GM12878 (cell line): ENCODE results near the gene ISOC2. TPM values are rescaled to one million over a fixed set of nuclear protein-coding genes. Genes with fewer than 3 reads are reported as not detected.

ENCODE experiments used
- CBX5 ChIP-seq: sonication (generic); IDR thresholded peaks from 2 replicates; pipeline ENCODE4 v1.6.1; 2016; ENCODE audit warnings: low read depth, moderate library complexity, mild to moderate bottlenecking, inconsistent platforms
- HDGF ChIP-seq: fragments of 450-650 bp; IDR thresholded peaks from 2 replicates; pipeline ENCODE4 v1.6.1; 2016; ENCODE audit warnings: antibody characterized with exemption
- NFIC ChIP-seq: IDR thresholded peaks from 2 replicates; pipeline ENCODE4 v1.6.1; 2012; ENCODE audit warnings: low read depth, mild to moderate bottlenecking, inconsistent platforms, low read length, moderate library complexity
- PAX5 ChIP-seq: IDR thresholded peaks from 2 replicates; pipeline ENCODE4 v1.6.1; 2011; ENCODE audit warnings: low read depth, low read length, borderline replicate concordance
- SREBF2 ChIP-seq: IDR thresholded peaks from 2 replicates; pipeline ENCODE4 v1.6.1; 2012; ENCODE audit warnings: mild to moderate bottlenecking, low read length
- TCF7 ChIP-seq: IDR thresholded peaks from 2 replicates; pipeline ENCODE4 v1.6.1; 2014; ENCODE audit warnings: antibody characterized with exemption, borderline replicate concordance
- ZNF207 ChIP-seq: fragments of 450-650 bp; IDR thresholded peaks from 2 replicates; pipeline ENCODE4 v1.6.1; 2014; ENCODE audit warnings: antibody characterized with exemption, mild to moderate bottlenecking, borderline replicate concordance
- ZNF24 ChIP-seq: fragments of 450-650 bp; IDR thresholded peaks from 2 replicates; pipeline ENCODE4 v1.6.1; 2017; ENCODE audit warnings: antibody characterized with exemption, mild to moderate bottlenecking
- polyA plus RNA-seq, 11 experiments: library from polyadenylated mRNA; depleted of rRNA in 4 of 11; unstranded in 6 of 11; stranded (reverse) in 5 of 11; fragments of >200 nt; fragmentation: Nextera tagmentation in 4 of 11; fragmentation: Illumina TruSeq in 1 of 11; extraction: Ambion mirVana in 4 of 11; extraction: Trizol in 1 of 11; gene quantifications; 1 replicate in 1 of 11; 2 replicates in 10 of 11; pipeline versions ENCODE4 v1.2.1 to v1.2.3, GENCODE V29; 2011 to 2016; ENCODE audit warnings: inconsistent platforms in 2 of 11, missing spikeins in 2 of 11, low read depth in 1 of 11
- total RNA-seq, 4 experiments: library from RNA; depleted of rRNA in 3 of 4; stranded (reverse); fragments of >200 nt in 3 of 4; fragmentation: Illumina TruSeq in 1 of 4; extraction: Trizol in 1 of 4; gene quantifications; 2 replicates each; pipeline versions ENCODE4 v1.2.1 to v1.2.3, GENCODE V29; 2013 to 2021
- TF ChIP-seq, protein P1 (sequence below): IDR thresholded peaks from 2 replicates; pipeline ENCODE4 v1.6.1; 2011; ENCODE audit warnings: low read depth, mild to moderate bottlenecking, low read length, moderate library complexity, borderline replicate concordance; ENCODE audit errors: extremely low read depth
- TF ChIP-seq, protein P2 (sequence below): fragments of 450-650 bp; IDR thresholded peaks from 2 replicates; pipeline ENCODE4 v1.6.1; 2018; ENCODE audit warnings: borderline replicate concordance, mild to moderate bottlenecking; ENCODE audit not compliant: partially characterized antibody
- TF ChIP-seq, protein P3 (sequence below): fragments of 450-650 bp; formaldehyde crosslinking; IDR thresholded peaks from 2 replicates; pipeline ENCODE4 v1.5.0; 2022; ENCODE audit warnings: mild to moderate bottlenecking, missing genetic modification characterization
- TF ChIP-seq, protein P4 (sequence below): fragments of 450-650 bp; IDR thresholded peaks from 2 replicates; pipeline ENCODE4 v1.6.1; 2017; ENCODE audit warnings: mild to moderate bottlenecking, moderate library complexity
- TF ChIP-seq, protein P5 (sequence below): IDR thresholded peaks from 2 replicates; pipeline ENCODE4 v1.6.1; 2012; ENCODE audit warnings: mild to moderate bottlenecking, low read depth, low read length

The ISOC2 gene
- total and polyA plus RNA-seq, 10 of the 15 experiments (the other 5 are each of a cell fraction or from before 2014, with no cell fraction given) = 0.72 to 238 (median 56.9) TPM

DNA sequence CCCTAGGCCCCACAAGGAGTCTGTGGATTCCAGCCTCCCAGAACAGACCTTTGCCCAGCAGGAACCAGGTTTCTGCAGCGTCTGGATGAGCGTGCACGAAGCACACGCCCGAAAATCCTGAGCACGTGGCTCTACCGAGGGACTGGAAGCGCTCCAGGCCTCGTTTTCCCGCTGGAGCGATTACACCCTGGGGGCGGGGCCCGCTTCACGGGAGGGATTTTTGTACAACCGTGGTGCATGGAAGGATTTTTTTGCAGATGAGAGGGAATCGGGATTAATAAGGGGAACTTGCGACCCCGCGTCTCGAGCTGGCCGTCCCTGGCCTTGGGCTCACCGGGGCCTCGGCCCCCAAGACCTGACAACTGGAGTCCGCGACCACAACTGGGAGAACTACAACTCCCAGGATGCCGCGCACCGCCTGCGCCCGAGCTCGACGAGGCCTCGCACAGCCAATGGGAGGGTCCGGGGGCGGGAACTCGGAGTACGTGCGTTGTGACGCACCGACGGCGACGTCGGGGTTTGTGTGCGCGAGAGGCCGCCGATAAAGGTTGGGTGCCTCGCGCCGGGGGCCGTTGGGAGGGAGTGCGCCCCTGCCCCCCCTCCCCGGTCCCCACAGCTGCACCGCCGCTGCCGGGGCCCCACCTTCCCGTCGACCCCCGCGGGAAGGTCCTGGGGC lies 14.8 kb upstream of the ISOC2 start, which contains the start of gene ZNF628 (continued):
- TF ChIP-seq, protein P1, sequence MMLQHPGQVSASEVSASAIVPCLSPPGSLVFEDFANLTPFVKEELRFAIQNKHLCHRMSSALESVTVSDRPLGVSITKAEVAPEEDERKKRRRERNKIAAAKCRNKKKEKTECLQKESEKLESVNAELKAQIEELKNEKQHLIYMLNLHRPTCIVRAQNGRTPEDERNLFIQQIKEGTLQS = 0 out of 2 replicates have a peak, but pooled peaks have one; percentile 26
- TF ChIP-seq, protein P2, sequence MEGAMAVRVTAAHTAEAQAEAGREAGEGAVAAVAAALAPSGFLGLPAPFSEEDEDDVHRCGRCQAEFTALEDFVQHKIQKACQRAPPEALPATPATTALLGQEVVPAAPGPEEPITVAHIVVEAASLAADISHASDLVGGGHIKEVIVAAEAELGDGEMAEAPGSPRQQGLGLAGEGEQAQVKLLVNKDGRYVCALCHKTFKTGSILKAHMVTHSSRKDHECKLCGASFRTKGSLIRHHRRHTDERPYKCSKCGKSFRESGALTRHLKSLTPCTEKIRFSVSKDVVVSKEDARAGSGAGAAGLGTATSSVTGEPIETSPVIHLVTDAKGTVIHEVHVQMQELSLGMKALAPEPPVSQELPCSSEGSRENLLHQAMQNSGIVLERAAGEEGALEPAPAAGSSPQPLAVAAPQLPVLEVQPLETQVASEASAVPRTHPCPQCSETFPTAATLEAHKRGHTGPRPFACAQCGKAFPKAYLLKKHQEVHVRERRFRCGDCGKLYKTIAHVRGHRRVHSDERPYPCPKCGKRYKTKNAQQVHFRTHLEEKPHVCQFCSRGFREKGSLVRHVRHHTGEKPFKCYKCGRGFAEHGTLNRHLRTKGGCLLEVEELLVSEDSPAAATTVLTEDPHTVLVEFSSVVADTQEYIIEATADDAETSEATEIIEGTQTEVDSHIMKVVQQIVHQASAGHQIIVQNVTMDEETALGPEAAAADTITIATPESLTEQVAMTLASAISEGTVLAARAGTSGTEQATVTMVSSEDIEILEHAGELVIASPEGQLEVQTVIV = no peak
- TF ChIP-seq PAX5 = peak; percentile 24; the same call in 1 of the 2 replicates
- TF ChIP-seq TCF7 = no peak
- peak; percentile 31; the same call in 1 of the 2 replicates for TF ChIP-seq ZNF207
- TF ChIP-seq ZNF24 = no peak
- TF ChIP-seq, protein P3, sequence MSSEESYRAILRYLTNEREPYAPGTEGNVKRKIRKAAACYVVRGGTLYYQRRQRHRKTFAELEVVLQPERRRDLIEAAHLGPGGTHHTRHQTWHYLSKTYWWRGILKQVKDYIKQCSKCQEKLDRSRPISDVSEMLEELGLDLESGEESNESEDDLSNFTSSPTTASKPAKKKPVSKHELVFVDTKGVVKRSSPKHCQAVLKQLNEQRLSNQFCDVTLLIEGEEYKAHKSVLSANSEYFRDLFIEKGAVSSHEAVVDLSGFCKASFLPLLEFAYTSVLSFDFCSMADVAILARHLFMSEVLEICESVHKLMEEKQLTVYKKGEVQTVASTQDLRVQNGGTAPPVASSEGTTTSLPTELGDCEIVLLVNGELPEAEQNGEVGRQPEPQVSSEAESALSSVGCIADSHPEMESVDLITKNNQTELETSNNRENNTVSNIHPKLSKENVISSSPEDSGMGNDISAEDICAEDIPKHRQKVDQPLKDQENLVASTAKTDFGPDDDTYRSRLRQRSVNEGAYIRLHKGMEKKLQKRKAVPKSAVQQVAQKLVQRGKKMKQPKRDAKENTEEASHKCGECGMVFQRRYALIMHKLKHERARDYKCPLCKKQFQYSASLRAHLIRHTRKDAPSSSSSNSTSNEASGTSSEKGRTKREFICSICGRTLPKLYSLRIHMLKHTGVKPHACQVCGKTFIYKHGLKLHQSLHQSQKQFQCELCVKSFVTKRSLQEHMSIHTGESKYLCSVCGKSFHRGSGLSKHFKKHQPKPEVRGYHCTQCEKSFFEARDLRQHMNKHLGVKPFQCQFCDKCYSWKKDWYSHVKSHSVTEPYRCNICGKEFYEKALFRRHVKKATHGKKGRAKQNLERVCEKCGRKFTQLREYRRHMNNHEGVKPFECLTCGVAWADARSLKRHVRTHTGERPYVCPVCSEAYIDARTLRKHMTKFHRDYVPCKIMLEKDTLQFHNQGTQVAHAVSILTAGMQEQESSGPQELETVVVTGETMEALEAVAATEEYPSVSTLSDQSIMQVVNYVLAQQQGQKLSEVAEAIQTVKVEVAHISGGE (CRISPR knock-in tag) = no peak
- TF ChIP-seq HDGF = no peak
- TF ChIP-seq, protein P4, sequence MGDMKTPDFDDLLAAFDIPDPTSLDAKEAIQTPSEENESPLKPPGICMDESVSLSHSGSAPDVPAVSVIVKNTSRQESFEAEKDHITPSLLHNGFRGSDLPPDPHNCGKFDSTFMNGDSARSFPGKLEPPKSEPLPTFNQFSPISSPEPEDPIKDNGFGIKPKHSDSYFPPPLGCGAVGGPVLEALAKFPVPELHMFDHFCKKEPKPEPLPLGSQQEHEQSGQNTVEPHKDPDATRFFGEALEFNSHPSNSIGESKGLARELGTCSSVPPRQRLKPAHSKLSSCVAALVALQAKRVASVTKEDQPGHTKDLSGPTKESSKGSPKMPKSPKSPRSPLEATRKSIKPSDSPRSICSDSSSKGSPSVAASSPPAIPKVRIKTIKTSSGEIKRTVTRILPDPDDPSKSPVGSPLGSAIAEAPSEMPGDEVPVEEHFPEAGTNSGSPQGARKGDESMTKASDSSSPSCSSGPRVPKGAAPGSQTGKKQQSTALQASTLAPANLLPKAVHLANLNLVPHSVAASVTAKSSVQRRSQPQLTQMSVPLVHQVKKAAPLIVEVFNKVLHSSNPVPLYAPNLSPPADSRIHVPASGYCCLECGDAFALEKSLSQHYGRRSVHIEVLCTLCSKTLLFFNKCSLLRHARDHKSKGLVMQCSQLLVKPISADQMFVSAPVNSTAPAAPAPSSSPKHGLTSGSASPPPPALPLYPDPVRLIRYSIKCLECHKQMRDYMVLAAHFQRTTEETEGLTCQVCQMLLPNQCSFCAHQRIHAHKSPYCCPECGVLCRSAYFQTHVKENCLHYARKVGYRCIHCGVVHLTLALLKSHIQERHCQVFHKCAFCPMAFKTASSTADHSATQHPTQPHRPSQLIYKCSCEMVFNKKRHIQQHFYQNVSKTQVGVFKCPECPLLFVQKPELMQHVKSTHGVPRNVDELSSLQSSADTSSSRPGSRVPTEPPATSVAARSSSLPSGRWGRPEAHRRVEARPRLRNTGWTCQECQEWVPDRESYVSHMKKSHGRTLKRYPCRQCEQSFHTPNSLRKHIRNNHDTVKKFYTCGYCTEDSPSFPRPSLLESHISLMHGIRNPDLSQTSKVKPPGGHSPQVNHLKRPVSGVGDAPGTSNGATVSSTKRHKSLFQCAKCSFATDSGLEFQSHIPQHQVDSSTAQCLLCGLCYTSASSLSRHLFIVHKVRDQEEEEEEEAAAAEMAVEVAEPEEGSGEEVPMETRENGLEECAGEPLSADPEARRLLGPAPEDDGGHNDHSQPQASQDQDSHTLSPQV = no peak
- TF ChIP-seq CBX5 = no peak
- TF ChIP-seq, protein P5, sequence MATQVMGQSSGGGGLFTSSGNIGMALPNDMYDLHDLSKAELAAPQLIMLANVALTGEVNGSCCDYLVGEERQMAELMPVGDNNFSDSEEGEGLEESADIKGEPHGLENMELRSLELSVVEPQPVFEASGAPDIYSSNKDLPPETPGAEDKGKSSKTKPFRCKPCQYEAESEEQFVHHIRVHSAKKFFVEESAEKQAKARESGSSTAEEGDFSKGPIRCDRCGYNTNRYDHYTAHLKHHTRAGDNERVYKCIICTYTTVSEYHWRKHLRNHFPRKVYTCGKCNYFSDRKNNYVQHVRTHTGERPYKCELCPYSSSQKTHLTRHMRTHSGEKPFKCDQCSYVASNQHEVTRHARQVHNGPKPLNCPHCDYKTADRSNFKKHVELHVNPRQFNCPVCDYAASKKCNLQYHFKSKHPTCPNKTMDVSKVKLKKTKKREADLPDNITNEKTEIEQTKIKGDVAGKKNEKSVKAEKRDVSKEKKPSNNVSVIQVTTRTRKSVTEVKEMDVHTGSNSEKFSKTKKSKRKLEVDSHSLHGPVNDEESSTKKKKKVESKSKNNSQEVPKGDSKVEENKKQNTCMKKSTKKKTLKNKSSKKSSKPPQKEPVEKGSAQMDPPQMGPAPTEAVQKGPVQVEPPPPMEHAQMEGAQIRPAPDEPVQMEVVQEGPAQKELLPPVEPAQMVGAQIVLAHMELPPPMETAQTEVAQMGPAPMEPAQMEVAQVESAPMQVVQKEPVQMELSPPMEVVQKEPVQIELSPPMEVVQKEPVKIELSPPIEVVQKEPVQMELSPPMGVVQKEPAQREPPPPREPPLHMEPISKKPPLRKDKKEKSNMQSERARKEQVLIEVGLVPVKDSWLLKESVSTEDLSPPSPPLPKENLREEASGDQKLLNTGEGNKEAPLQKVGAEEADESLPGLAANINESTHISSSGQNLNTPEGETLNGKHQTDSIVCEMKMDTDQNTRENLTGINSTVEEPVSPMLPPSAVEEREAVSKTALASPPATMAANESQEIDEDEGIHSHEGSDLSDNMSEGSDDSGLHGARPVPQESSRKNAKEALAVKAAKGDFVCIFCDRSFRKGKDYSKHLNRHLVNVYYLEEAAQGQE = no peak
- TF ChIP-seq SREBF2 = no peak
- no peak for TF ChIP-seq NFIC
